Suprapubic skin (tissue), 4 donors: ENCODE data around the gene FRMPD4. TPM values are rescaled to one million over a fixed set of nuclear protein-coding genes. Genes with fewer than 3 reads are reported as not detected.

ENCODE experiments used
- DNase-seq, 2 donors: peaks; one replicate each; pipeline ENCODE4 v3.0.0-alpha.2; 2019; ENCODE audit warnings: low spot score in 2 of 2
- H3K27ac ChIP-seq: fragments of 200-600 bp; sonication (generic); one replicate; pipeline ENCODE4 v1.5.1; 2019
- H3K27me3 ChIP-seq: fragments of 200-600 bp; sonication (generic); one replicate; pipeline ENCODE4 v1.5.1; 2019
- H3K36me3 ChIP-seq: fragments of 200-600 bp; sonication (generic); one replicate; pipeline ENCODE4 v1.5.1; 2019
- H3K4me1 ChIP-seq: fragments of 200-600 bp; sonication (generic); one replicate; pipeline ENCODE4 v1.5.1; 2019
- H3K4me3 ChIP-seq: fragments of 200-600 bp; sonication (generic); one replicate; pipeline ENCODE4 v1.5.1; 2019; ENCODE audit warnings: mild to moderate bottlenecking
- H3K9me3 ChIP-seq: fragments of 200-600 bp; sonication (generic); one replicate; pipeline ENCODE4 v1.5.1; 2019
- CTCF ChIP-seq, 2 donors: fragments of 200-600 bp in 1 of 2; fragments of 450-650 bp in 1 of 2; sonication (generic) in 1 of 2; IDR thresholded peaks; one replicate each; pipeline ENCODE4 v1.5.1; 2016 to 2019; ENCODE audit warnings: antibody characterized with exemption in 2 of 2, mild to moderate bottlenecking in 1 of 2, moderate library complexity in 1 of 2
- EP300 ChIP-seq: sonication (generic); formaldehyde crosslinking; IDR thresholded peaks from one replicate; pipeline ENCODE4 v1.6.1; 2017; ENCODE audit warnings: antibody characterized with exemption
- POLR2A ChIP-seq, 2 donors: fragments of 450-650 bp; IDR thresholded peaks; one replicate each; pipeline ENCODE4 v1.6.1; 2017; ENCODE audit warnings: antibody characterized with exemption in 2 of 2, mild to moderate bottlenecking in 2 of 2, moderate library complexity in 2 of 2
- POLR2AphosphoS5 ChIP-seq, 3 donors: sonication (generic); formaldehyde crosslinking; IDR thresholded peaks; one replicate each; pipeline ENCODE4 v1.6.1; 2017; ENCODE audit warnings: antibody characterized with exemption in 3 of 3
- WGBS: methylation state at CpG from one replicate; pipeline ENCODE4 v1.1.5; 2018; 5-methylcytosine and 5-hydroxymethylcytosine counted together
- total RNA-seq, 4 donors: library from RNA; depleted of rRNA; stranded (reverse); fragments of >200 nt; gene quantifications; one replicate each; pipeline ENCODE4 v1.1.0, GENCODE V29; 2016

FRMPD4 gene
- total RNA-seq, 4 donors from 2014 or later = 0.08 to 0.13 TPM; not detected in 2

- Histone ChIP-seq H3K27ac (no peak overlapping the region), H3K36me3 (no peaks in the 10 kb centered on the region), H3K27me3 (no peaks in the 10 kb centered on the region), H3K4me1 (no peaks in the 10 kb centered on the region), H3K4me3 (no peak overlapping the region), H3K9me3 (no peaks in the 10 kb centered on the region)
- TF ChIP-seq POLR2AphosphoS5 (IDR thresholded peaks at IDR 0.05) (no peak), POLR2A (IDR thresholded peaks at IDR 0.05) (no peak), EP300 (no peak), CTCF (IDR thresholded peaks at IDR 0.05) (no peak)
- WGBS = 84% methylated on average over 3 of the region's 3 CpGs
- no peak for DNase-seq
Observed at GRCh38 chrX:12128017-12128416, 10.3 kb upstream of the FRMPD4 start.

- peaks cover 13% of the 10 kb centered on the region for H3K27me3 ChIP-seq
- TF ChIP-seq POLR2A (IDR thresholded peaks at IDR 0.05) (no peak), POLR2AphosphoS5 (IDR thresholded peaks at IDR 0.05) (no peak), CTCF (IDR thresholded peaks at IDR 0.05) (no peak), EP300 (no peak)
- 20% methylated on average over 24 of the region's 24 CpGs for WGBS
- no peak overlapping the region for H3K27ac ChIP-seq
- H3K4me1 ChIP-seq = no peaks in the 10 kb centered on the region
- H3K4me3 ChIP-seq = peak overlapping the region; percentile 30
- H3K36me3 ChIP-seq = no peaks in the 10 kb centered on the region
- H3K9me3 ChIP-seq = no peaks in the 10 kb centered on the region
- no peak for DNase-seq
Observed at GRCh38 chrX:12137951-12138360, 317 bp upstream of the FRMPD4 start.

GRCh38 chrX:12139934-12140611, 1.8 kb downstream of the FRMPD4 start:
- Histone ChIP-seq H3K27me3 (peaks cover 13% of the 10 kb centered on the region), H3K4me1 (no peaks in the 10 kb centered on the region), H3K27ac (no peak overlapping the region), H3K36me3 (no peaks in the 10 kb centered on the region), H3K4me3 (no peak overlapping the region), H3K9me3 (no peaks in the 10 kb centered on the region)
- no peak for TF ChIP-seq POLR2AphosphoS5 (IDR thresholded peaks at IDR 0.05)
- no peak for TF ChIP-seq EP300
- no peak for TF ChIP-seq CTCF (IDR thresholded peaks at IDR 0.05)
- TF ChIP-seq POLR2A (IDR thresholded peaks at IDR 0.05) = no peak
- no peak for DNase-seq
- WGBS = 68% methylated on average over 4 of the region's 4 CpGs

GRCh38 chrX:12141511-12141910, 3.2 kb downstream of the FRMPD4 start:
- no peaks in the 10 kb centered on the region for H3K36me3 ChIP-seq
- no peak overlapping the region for H3K27ac ChIP-seq
- no peaks in the 10 kb centered on the region for H3K4me1 ChIP-seq
- DNase-seq = no peak
- WGBS = 67% methylated on average over 3 of the region's 3 CpGs
- no peak overlapping the region for H3K4me3 ChIP-seq
- TF ChIP-seq EP300 (no peak), CTCF (IDR thresholded peaks at IDR 0.05) (no peak), POLR2A (IDR thresholded peaks at IDR 0.05) (no peak), POLR2AphosphoS5 (IDR thresholded peaks at IDR 0.05) (no peak)
- H3K9me3 ChIP-seq = no peaks in the 10 kb centered on the region
- peaks cover 13% of the 10 kb centered on the region for H3K27me3 ChIP-seq

GRCh38 chrX:12142661-12143060, 4.4 kb downstream of the FRMPD4 start:
- peaks cover 13% of the 10 kb centered on the region for H3K27me3 ChIP-seq
- WGBS = 81% methylated on average over 4 of the region's 4 CpGs
- DNase-seq = no peak
- H3K36me3 ChIP-seq = no peaks in the 10 kb centered on the region
- H3K27ac ChIP-seq = no peak overlapping the region
- no peak for TF ChIP-seq POLR2AphosphoS5 (IDR thresholded peaks at IDR 0.05)
- TF ChIP-seq CTCF (IDR thresholded peaks at IDR 0.05) = no peak
- no peak for TF ChIP-seq EP300
- no peak for TF ChIP-seq POLR2A (IDR thresholded peaks at IDR 0.05)
- no peaks in the 10 kb centered on the region for H3K4me1 ChIP-seq
- H3K9me3 ChIP-seq = no peaks in the 10 kb centered on the region
- H3K4me3 ChIP-seq = no peak overlapping the region
